Activated gamma-delta T cell (primary cell): ENCODE data around the gene ZNF646.
"Not testable (repeated sequence)": the region's sequence is repeated elsewhere in the genome, so short reads cannot be mapped to it uniquely, and the experiment has no call there.

Experiments
- DNase-seq: peaks from one replicate; lab custom pipeline; 2025; lab: John Stamatoyannopoulos, UW

ZNF646 gene

DNA sequence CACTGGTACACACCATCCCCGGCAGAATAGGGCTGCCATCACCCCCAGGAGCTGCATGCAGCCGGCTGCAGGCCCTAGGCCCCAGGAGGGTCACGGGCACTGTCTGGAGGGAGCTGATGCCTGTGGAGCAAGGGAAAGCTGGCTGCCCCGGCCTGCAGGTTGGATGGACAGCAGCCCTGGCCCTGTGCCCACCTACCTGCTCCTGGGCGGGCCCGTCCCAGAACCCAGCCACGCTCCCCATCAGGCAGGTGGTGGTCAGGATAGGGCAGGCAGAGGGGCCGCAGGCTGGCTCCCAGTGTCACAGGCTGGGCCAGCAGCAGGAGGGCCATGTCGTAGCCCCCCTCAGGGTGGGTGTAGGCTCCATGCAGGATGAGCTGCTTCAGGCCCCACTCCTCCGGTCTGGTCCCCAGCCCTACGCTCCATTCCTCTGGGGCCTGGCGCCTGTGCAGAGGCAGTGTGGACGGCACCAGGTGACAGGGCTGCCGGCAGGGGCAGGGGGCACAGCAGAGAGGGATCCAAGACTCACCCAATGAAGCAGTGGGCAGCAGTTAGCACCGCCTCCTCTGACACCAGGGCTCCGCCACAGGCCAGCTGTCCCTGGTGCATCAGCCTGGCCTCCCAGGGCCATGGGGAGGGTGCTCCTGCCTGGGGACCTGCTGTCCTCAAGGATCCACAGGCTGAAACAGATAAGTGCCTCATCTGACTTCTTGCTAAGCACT lies 10.5 kb downstream of the ZNF646 start:
- no peak for DNase-seq

DNA sequence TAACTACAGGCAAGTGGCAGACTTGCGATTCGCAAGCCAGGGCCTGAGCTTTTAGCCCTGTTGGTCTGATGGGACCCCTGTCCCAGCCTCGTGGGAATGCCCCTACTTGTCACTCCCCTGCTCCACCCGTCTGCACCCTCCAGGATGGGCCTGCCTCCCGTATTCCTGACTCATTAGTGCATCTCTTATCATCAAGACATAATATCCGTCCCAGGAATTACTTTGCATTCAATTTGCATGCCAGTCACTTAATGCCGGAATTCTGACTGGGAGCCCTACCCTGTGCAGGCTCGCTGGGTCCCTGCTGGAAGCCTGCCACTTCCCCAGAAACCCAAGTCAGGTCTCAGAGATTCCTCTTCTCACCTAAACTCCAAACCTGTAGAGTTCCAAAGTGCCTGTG lies 11.2 kb downstream of the ZNF646 start:
- no peak for DNase-seq

DNA sequence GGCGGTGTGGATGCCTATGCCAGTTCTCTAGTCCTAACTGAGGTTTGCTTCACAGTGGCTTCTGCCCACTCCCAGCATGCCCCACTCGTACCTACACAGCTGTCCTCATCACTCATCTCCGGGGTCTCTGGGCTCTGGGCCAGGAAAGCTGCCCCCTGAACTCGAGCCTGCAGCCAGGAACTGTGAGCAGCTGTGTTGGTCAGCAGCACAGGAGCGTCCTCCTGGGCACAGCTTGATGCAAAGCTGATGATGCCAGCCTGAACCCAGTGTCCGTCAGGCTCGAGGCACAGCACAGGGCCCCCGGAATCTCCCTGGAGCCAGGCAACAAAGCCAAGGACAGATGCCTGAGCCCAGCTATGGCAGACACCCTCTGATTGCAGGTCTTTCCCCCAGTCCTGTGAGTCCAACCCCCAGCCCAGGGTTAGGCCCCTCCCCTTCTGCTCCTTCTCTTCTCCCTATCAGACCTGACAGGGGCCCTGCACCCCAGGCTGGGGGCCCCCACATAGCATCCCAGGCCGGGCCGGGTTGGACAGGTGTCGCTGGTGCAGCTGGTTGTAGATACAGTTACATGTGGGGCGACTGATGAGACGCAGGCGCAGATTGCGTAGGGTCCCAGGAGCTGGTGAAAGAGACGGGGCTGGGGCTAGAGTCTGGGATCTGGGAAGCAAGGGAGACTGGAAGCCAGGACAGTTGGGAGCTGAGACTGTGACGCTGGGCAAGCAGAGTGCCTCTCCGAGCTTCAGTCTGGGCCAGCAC lies 11.8 kb downstream of the ZNF646 start:
- no peak for DNase-seq

DNA sequence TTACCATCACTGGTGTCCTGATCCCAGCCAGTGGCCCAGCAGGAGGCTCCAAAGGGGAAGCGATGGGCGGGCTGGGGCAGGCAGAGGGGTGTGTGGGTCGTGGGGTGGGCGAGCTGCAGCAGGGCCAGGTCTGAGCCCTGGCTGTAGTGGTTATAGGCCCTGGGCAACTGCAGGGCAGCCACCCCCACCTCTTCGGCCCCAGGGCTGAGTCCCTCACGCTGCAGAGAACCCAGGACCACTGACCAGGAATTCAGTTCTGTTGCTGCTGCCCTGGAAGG lies 12.3 kb downstream of the ZNF646 start:
- no peak for DNase-seq

DNA sequence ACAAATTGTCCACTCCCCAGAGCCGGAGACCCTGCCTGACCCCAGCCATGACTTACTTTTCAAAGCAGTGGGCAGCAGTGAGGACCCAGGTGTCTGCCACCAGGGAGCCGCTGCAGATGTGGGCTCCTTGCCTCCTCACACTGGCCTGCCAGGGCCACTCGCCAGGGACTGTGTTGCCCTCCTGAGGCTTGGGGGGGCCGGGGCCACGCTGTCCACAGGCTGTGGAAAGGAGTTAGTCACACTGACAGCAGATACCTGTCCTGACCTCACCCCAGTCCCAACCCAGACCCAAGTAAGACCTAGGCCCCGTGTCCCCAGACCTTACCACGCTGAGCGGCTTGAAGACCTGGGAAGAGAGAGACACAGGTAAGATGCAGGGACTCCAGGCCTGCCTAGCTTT lies 13.3 kb downstream of the ZNF646 start:
- DNase-seq, result no peak

- DNase-seq, result no peak
Measured at GRCh38 chr16:31087971-31088370, 13.7 kb downstream of the ZNF646 start.

DNA sequence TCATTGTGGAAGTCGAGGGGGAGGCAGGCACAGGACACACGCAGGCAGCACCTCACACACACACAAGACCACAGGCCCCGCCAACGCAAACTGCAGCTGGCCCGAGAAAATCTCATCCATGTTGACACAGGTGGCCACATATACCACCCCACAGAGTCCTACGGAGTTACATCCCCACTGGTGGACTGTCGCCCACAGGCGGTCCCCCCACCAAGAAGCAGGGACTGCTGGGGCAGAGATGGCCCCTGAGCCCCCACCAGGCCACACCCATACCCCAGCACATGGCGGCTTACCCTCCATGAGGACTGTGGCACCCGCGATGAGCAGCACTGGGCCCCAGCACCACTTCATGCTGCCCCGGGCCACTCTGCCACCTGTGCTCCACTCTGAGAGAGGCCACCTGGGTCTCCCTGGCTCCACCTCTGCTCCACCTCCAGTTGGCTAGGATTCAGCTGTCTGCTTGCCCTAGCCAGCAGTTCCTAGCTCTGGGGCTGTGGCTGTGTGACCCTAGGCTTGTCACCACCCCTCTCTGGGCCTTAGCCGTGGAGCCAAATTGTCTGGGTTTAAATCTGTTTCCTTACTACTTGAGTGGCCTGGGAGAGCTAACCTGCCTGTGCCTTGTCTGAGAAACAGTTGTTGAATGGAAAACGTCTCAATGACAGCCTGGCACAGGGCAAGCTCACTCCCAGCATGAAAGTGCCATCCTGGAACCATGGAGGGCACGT lies 14.4 kb downstream of the ZNF646 start, which contains the start of gene PRSS53:
Gene PRSS53, minus strand, starts transcription at position 485 of the 725 bp plus-strand sequence. Its CDS starts 134 bp downstream, at position 351.
- DNase-seq, result no peak

DNA sequence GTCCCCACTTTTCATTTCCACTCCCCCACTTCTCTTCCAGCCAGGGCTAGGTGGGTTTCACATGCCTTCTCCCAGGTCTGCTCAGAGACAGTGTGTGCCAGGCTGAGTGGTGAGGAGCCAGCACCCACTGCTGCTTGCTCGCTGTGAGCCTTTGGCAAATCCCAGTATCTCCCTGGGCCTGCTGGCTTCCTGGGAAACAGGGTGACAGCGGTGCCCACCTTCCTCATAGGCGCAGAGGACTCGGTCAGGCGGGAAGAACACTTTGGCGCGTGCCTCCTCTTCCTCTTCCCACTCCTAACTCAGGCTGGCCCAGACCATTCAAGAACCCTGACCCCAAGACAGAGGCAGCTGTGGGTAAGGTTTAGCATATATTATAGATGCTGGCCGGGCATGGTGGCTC lies 15.0 kb downstream of the ZNF646 start:
- DNase-seq, result no peak

DNA sequence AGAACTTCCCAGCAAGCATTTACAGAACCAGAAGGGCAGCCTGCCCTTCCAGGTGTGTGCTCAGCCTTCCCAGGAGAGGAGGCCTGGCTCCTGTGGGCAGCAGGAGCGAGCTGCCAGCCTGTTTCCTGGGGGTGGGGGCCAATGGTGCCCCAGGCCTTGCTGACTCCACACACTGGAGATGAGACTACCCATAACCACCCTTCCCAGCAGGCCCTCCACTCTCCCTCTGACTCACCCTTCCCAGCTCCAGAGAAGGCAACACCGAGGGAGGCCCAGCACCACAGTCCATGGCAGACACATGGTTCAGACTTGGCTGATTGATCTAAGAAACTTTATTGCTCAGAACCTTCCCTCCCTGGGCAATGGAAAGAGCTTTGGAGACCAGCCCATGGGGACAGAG lies 16.3 kb downstream of the ZNF646 start:
- DNase-seq, result no peak

GRCh38 chr16:31092330-31092729 lies 18.1 kb downstream of the ZNF646 start:
- no peak for DNase-seq

DNA sequence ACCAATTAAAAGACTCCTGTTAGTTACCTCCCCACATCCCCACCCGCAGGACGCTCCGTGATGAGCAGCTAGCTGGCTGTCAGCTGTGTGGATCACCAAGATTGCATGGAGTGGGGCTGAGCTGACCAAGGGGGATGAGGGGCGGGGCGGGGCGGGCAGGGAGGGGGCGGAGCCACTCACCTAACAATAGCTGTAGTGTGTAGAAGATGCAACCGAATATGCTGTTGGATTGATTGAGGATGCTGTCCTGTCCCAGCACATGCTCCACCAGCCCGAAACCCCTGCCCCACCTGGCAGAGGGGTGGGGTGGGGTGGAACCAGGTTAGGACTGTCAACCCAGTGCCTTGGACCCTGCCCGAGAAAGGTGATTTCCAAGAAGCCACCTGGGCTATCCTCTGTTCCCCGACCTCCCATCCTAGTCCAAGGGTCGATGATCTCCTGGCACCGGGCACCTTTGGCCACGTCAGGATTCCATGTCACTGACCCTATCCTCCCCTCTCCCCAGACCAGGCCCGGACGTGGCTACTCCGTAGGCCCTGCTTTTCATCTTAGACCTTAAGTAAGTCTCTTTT lies 19.0 kb downstream of the ZNF646 start:
- no peak for DNase-seq

DNA sequence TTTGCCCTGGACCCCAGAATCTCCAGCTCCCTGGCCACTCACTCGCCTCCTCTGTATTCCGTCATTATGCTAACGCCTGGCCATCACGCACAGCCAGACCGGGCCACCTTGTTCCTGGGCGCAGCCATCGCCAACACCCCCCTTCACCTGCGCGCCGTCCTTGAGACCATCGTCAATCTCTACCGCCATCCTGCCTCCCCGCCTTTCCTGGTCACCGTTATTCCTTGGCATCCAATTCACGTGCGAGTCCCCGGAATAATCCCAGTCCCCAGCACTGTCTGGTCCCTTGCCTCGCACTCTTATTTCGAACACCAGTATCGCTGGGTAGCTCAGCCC lies 19.8 kb downstream of the ZNF646 start:
- DNase-seq, result no peak

- DNase-seq, result peak; percentile 67
Measured at GRCh38 chr16:31094424-31095120, 20.4 kb downstream of the ZNF646 start, which contains the start of gene VKORC1. Gene VKORC1, minus strand, starts transcription at chr16:31094797. Its CDS starts 68 bp downstream, at chr16:31094729.

DNA sequence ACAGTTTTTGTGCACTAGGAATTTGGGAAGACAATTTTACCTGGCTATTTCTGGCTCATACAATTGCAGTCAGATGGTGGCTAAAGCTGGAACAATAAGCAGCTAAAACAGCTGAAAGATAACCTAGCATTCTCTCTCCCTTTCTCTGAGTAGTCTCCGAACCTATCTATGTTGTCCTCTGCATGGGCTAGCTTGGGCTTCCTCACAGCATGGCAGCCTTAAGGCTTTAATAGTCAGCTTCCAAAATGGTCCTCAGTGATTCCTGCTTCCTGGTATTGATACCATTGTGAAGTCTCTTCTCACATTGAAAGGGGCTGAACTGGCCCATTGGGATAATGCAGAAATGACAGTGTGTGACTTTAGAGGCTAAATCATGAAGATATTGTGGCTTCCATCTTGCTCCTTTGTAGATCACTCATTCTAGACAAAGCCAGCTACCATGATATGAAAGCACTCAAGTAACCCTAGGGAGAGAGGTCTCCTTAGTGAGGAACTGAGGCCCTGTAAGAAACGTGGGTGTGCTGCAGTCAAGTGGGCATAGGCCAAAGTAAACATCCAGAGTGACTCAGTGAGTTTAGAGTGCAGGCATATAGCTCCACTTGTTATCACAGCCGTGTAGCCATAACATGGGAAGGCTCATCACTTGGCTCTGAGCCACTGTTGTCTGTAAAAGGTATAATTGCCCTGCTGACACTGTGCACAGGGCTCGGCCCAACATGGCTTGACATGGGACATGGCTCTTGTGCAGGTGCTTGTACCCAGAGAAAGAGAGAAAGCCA lies 25.8 kb downstream of the ZNF646 start:
- no peak for DNase-seq

DNA sequence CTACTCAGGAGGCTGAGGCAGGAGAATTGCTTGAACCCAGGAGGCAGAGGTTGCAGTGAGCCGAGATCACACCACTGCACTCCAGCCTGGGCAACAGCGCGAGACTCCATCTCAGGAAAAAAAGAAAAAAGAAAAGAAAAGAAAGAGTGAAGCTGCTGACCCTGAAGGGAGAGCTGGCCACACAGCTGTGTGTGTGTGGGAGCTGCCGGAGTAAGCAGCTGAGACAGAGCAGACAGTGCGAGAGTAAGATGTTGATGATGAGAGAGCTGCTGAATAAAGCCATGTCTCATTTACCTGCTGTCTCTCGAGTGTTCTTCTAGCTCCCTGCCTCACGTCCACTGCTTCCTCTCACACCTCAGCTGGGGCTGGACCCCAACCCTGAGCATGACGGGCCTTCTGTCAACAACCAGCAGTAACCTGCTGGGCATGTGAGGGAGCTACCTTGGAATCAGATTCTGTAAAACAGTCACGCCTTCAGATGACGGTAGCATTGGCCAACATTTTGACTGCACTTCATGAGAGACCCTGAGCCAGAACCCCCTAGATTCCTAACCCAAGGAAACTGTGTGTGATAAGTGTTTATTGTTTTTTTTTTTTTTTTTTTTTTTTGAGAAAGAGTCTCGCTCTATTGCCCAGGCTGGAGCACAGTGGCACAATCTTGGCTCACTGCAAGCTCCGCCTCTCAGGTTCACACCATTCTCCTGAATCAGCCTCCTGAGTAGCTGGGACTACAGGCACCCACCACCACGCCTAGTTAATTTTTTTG lies 26.8 kb downstream of the ZNF646 start:
- DNase-seq, result not testable (repeated sequence)

GRCh38 chr16:31105677-31106213 lies 31.5 kb downstream of the ZNF646 start:
- peak; percentile 68 for DNase-seq

DNA sequence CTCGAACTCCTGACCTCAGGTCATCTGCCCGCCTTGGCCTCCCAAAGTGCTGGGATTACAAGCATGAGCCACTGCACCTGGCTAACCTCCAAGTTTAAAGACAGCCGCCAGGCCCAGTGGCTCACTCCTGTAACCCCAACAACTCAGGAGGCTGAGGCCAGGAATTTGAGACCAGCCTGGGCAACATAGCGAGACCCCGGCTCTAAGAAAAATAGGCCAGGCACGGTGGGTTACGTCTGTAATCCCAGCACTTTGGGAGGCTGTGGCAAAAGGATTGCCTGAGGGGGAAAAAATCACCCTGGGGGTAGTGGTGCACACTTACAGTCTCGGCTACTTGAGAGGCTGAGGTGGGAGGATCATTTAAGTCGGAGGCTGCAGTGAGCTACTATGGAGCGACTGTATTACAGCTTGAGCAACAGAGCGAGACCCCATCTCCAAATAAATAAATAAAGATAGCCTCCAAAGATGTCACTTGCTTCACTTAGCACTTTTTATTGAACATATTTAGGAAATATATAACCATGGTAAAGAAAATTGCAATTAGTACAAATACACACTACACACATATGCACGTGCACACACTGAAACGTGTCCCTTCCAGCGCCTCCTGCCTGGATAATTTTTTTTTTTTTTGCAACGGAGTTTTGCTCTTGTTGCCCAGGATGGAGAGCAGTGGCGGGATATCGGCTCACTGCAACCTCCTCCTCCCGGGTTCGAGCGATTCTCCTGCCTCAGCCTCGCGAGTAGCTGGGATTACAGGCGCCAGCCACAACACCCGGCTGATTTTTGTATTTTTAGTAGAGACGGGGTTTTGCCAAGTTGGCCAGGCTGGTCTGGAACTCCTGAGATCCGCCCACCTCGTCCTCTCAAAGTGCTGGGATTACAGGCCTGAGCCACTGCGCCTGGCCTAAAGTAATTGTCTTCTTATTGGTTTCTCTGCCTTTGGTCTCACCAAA lies 32.6 kb downstream of the ZNF646 start:
- no peak for DNase-seq

DNA sequence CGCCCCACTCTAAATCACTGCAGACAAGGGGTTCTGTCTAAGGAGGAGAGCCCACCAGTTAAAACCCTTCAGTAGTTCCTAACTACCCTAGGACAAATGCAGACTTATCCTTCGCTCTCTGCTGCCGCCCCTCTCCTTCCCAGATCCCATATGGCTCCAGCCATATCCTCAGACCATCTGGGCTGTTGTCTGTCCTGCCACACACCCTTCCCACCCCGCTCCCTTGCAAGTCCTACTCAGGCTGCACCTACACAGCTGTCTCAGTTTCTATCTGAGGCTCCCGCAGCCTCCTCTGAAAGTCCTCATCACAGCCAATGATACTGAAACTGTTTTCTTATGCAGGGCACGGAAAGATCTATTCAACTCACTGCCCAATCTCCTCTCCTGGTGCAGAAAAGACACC lies 33.2 kb downstream of the ZNF646 start:
- DNase-seq, result no peak
